HCT116 (cell line): ENCODE data around the gene RIMS1. TPM values are rescaled to one million over a fixed set of nuclear protein-coding genes. Genes with fewer than 3 reads are reported as not detected.

Source experiments
- ATAC-seq: fragments of 200-7000 bp; cut with Tn5 transposase; 2 replicates; pipeline ENCODE4 v1.9.1; 2020; ENCODE audit warnings: mild to moderate bottlenecking, moderate library complexity
- BruUV-seq: library from RNA; stranded (reverse); fragments of 400-500 nt; replicated peaks from 2 replicates; lab custom pipeline; 2021; lab: Mats Ljungman, UMichigan
- CTCF ChIA-PET: fragments of 300-600 bp; sonication (Branson Sonifier 250); formaldehyde crosslinking; loops from one replicate; lab custom pipeline; 2021; ENCODE audit warnings: antibody characterized with exemption; lab: Charles Lee
- POLR2A ChIA-PET: fragments of 300-600, 350-600 bp; sonication (Branson Sonifier 250); formaldehyde crosslinking; loops from one replicate; lab custom pipeline; 2021; ENCODE audit warnings: antibody characterized with exemption; lab: Charles Lee
- RAD21 ChIA-PET, 2 experiments: fragments of 300-600 bp; sonication (Branson Sonifier 250); formaldehyde crosslinking; loops; one replicate each; lab custom pipeline; 2023; ENCODE audit warnings: low total read pairs in 2 of 2; ENCODE audit not compliant: uncharacterized antibody in 2 of 2, unreplicated experiment in 2 of 2, low non-redundant PET in 1 of 2; lab: Charles Lee
- DNase-seq: peaks from one replicate; pipeline ENCODE4 v3.0.0-alpha.2; 2010; ENCODE audit warnings: low read depth, low spot score
- H2AFZ ChIP-seq: fragments of 200-600 bp; shearing (Covaris generic), sonication (generic); 2 replicates; pipeline ENCODE4 v1.6.1; 2017; ENCODE audit warnings: low read depth, mixed run types, mixed read lengths, antibody characterized with exemption, low read length; ENCODE audit not compliant: poor library complexity, severe bottlenecking
- H3K27ac ChIP-seq: 2 replicates; pipeline ENCODE4 v1.5.1; 2012; ENCODE audit warnings: low read depth, low read length
- H3K27me3 ChIP-seq: fragments of 200-600 bp; sonication (generic); 2 replicates; pipeline ENCODE4 v1.6.1; 2016; ENCODE audit warnings: mixed run types, low read length, mixed read lengths; ENCODE audit not compliant: insufficient read depth
- H3K36me3 ChIP-seq, 2 experiments: fragments of 200-500 bp in 1 of 2; fragments of 200-600 bp in 1 of 2; sonication (Bioruptor generic) in 1 of 2; sonication (generic) in 1 of 2; 2 replicates each; pipeline versions ENCODE4 v1.5.1 to v1.6.1; 2014 to 2016; ENCODE audit warnings: low read length in 2 of 2, inconsistent platforms in 1 of 2, mixed read lengths in 1 of 2, mixed run types in 1 of 2; ENCODE audit not compliant: insufficient read depth in 2 of 2, control insufficient read depth in 1 of 2
- H3K4me1 ChIP-seq, 2 experiments: fragments of 200-600 bp in 1 of 2; sonication (generic) in 1 of 2; 2 replicates each; pipeline versions ENCODE4 v1.5.1 to v1.6.1; 2012 to 2017; ENCODE audit warnings: low read length in 2 of 2, inconsistent platforms in 1 of 2, mild to moderate bottlenecking in 1 of 2, mixed read lengths in 1 of 2, mixed run types in 1 of 2, moderate library complexity in 1 of 2; ENCODE audit not compliant: insufficient read depth in 2 of 2, control insufficient read depth in 1 of 2
- H3K4me2 ChIP-seq: fragments of 200-600 bp; sonication (generic); 2 replicates; pipeline ENCODE4 v1.6.1; 2017; ENCODE audit warnings: mixed run types, low read length, mixed read lengths
- H3K4me3 ChIP-seq, 2 experiments: fragments of 200-600 bp in 1 of 2; sonication (generic) in 1 of 2; replicated peaks in 1 of 2; 2 replicates each; pipeline ENCODE4 v1.5.1; 2011 to 2016; ENCODE audit warnings: low read length in 2 of 2, control low read depth in 1 of 2, low read depth in 1 of 2, mild to moderate bottlenecking in 1 of 2, mixed read lengths in 1 of 2, mixed run types in 1 of 2
- H3K79me2 ChIP-seq: fragments of 200-600 bp; sonication (generic); 2 replicates; pipeline ENCODE4 v1.6.1; 2017; ENCODE audit warnings: mild to moderate bottlenecking, mixed run types, low read length, moderate library complexity, mixed read lengths; ENCODE audit not compliant: insufficient read depth
- H3K9ac ChIP-seq: fragments of 200-600 bp; sonication (generic); 2 replicates; pipeline ENCODE4 v1.6.1; 2016; ENCODE audit warnings: low read length, mixed read lengths
- H3K9me2 ChIP-seq: fragments of 200-600 bp; sonication (generic), shearing (Covaris generic); 2 replicates; pipeline ENCODE4 v1.6.1; 2017; ENCODE audit warnings: mixed run types, mild to moderate bottlenecking, moderate library complexity; ENCODE audit not compliant: insufficient read depth
- H3K9me3 ChIP-seq, 2 experiments: fragments of 200-500 bp in 1 of 2; fragments of 200-600 bp in 1 of 2; sonication (Bioruptor generic) in 1 of 2; sonication (generic) in 1 of 2; 2 replicates each; pipeline ENCODE4 v1.6.1; 2014 to 2017; ENCODE audit warnings: low read length in 2 of 2, mixed read lengths in 2 of 2, inconsistent platforms in 1 of 2, low read depth in 1 of 2, mild to moderate bottlenecking in 1 of 2, mixed run types in 1 of 2, moderate library complexity in 1 of 2; ENCODE audit not compliant: control insufficient read depth in 1 of 2, insufficient read depth in 1 of 2
- H4K20me1 ChIP-seq: fragments of 200-600 bp; sonication (generic), shearing (Covaris generic); 2 replicates; pipeline ENCODE4 v1.6.1; 2017; ENCODE audit warnings: mixed run types, mild to moderate bottlenecking, moderate library complexity; ENCODE audit not compliant: insufficient read depth
- CBX3 ChIP-seq: IDR thresholded peaks from 2 replicates; pipeline ENCODE4 v1.6.1; 2012; ENCODE audit warnings: low read depth
- ELF1 ChIP-seq: IDR thresholded peaks from 2 replicates; pipeline ENCODE4 v1.6.1; 2012; ENCODE audit warnings: low read depth, borderline replicate concordance
- EZH2 ChIP-seq: fragments of 200-600 bp; sonication (generic); IDR thresholded peaks from 2 replicates; pipeline ENCODE4 v1.6.1; 2017; ENCODE audit warnings: antibody characterized with exemption, mixed run types
- EZH2phosphoT487 ChIP-seq: fragments of 200-600 bp; IDR thresholded peaks from 2 replicates; pipeline ENCODE4 v1.6.1; 2018; ENCODE audit warnings: antibody characterized with exemption, borderline replicate concordance
- JUND ChIP-seq: IDR thresholded peaks from 2 replicates; pipeline ENCODE4 v1.6.1; 2012
- POLR2A ChIP-seq: IDR thresholded peaks from 2 replicates; pipeline ENCODE4 v1.7.0; 2011; ENCODE audit warnings: borderline replicate concordance; ENCODE audit not compliant: insufficient read depth, insufficient read length; ENCODE audit errors: extremely low read depth
- POLR2AphosphoS5 ChIP-seq: IDR thresholded peaks from 2 replicates; pipeline ENCODE4 v1.6.1; 2011; ENCODE audit warnings: mild to moderate bottlenecking, low read depth, low read length, moderate library complexity
- RAD21 ChIP-seq: IDR thresholded peaks from 2 replicates; pipeline ENCODE4 v1.6.1; 2012; ENCODE audit warnings: low read depth, mild to moderate bottlenecking
- SIN3A ChIP-seq: IDR thresholded peaks from 2 replicates; pipeline ENCODE4 v1.6.1; 2012; ENCODE audit warnings: low read depth
- SP1 ChIP-seq: IDR thresholded peaks from 2 replicates; pipeline ENCODE4 v1.6.1; 2012; ENCODE audit warnings: low read depth
- SRF ChIP-seq: IDR thresholded peaks from 2 replicates; pipeline ENCODE4 v1.6.1; 2012; ENCODE audit warnings: low read depth
- TCF7L2 ChIP-seq: IDR thresholded peaks from 2 replicates; pipeline ENCODE4 v1.7.0; 2011; ENCODE audit warnings: borderline replicate concordance, inconsistent platforms; ENCODE audit not compliant: insufficient read depth, insufficient read length; ENCODE audit errors: extremely low read depth
- YY1 ChIP-seq: IDR thresholded peaks from 2 replicates; pipeline ENCODE4 v1.6.1; 2011; ENCODE audit warnings: low read length, low read depth, moderate library complexity, mild to moderate bottlenecking; ENCODE audit not compliant: insufficient replicate concordance; ENCODE audit errors: extremely low read depth
- ZNF274 ChIP-seq: fragments of 200-500 bp; sonication (Bioruptor generic); IDR thresholded peaks from 2 replicates; pipeline ENCODE4 v1.6.1; 2014; ENCODE audit warnings: mild to moderate bottlenecking, low read depth, low read length, inconsistent platforms
- intact Hi-C: fragments of 100-400 bp; cut with micrococcal nuclease; formaldehyde crosslinking; loops from 2 replicates; pipeline ENCODE4 v1.10.0; 2022
- total RNA-seq: library from RNA; stranded (reverse); gene quantifications from one replicate; pipeline ENCODE4 v1.2.1, GENCODE V29; 2021; ENCODE audit not compliant: unreplicated experiment
- TF ChIP-seq, protein P1 (sequence below): IDR thresholded peaks from 2 replicates; pipeline ENCODE4 v1.6.1; 2011; ENCODE audit warnings: mild to moderate bottlenecking, low read length, moderate library complexity; ENCODE audit not compliant: insufficient replicate concordance; ENCODE audit errors: extremely low read depth
- TF ChIP-seq, protein P2 (sequence below): IDR thresholded peaks from 2 replicates; pipeline ENCODE4 v1.6.1; 2012; ENCODE audit warnings: low read depth
- TF ChIP-seq, protein P3 (sequence below): IDR thresholded peaks from 2 replicates; pipeline ENCODE4 v1.6.1; 2012
- TF ChIP-seq, protein P4 (sequence below), 3 experiments: fragments of 200-600 bp in 1 of 3; sonication (generic) in 1 of 3; IDR thresholded peaks in 2 of 3; conservative IDR thresholded peaks in 1 of 3; 2 replicates each; pipeline ENCODE4 v1.5.1; 2012 to 2017; ENCODE audit warnings: low read depth in 2 of 3, low read length in 2 of 3, antibody characterized with exemption in 1 of 3, borderline replicate concordance in 1 of 3, control low read depth in 1 of 3, mild to moderate bottlenecking in 1 of 3, mixed read lengths in 1 of 3, mixed run types in 1 of 3, moderate library complexity in 1 of 3; ENCODE audit not compliant: insufficient read depth in 1 of 3

Gene RIMS1
- total RNA-seq, 1 experiment from 2014 or later = not detected

DNA sequence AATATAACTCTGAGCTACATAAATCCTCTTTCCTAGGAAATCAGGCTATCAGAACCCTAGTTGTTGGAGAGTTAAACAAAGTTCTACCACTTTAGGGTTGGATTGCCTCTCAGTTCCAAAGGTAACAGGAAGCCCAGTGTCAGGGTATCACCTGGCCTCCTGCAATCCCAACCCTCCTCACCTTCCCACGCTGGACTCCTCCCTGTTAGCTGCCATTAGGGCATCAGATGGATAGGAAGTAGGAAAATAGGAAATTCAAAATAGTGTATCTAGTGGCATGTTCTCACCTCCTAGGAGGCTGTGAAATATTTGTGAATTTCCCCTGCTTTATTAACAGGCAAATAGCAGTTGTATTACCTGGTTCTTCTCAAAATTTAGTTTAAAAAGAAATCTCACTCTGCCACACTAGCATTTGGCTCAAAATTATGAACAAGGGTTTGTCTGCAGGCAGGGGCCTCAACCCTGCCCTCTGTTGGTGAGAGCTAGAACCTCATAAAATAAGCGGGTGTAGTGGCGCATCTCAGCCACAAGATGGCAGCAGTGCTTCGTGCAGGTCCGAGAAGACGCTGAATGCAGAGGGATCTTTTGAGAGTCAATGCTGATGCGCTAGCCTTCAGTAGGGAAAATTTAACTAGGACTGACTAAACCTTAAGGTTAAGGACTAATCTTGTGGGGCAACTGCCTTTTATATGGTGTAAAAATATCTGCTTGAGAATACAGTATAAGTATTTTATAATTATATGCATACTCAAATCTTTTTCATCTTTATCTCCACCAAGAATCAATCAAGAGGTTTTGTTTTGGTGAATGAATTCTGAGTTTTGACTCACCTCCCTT is 525.7 kb downstream of the RIMS1 start:
- CTCF ChIA-PET = interaction anchor here (0.7 to 2.3 kb wide), 18 partner anchors 9 to 1101 kb away, joined by 3 to 33 read pairs (median 4); no protein-coding TSS in a partner anchor
- H3K4me2 ChIP-seq = no peak overlapping the region
- no peak overlapping the region for H2AFZ ChIP-seq
- no peaks in the 10 kb centered on the region for H3K36me3 ChIP-seq
- H4K20me1 ChIP-seq = no peaks in the 10 kb centered on the region; the same call in 1 of the 2 replicates
- H3K4me1 ChIP-seq = no peaks in the 10 kb centered on the region
- H3K27me3 ChIP-seq = peaks cover 26% of the 10 kb centered on the region
- POLR2A ChIA-PET = no interaction called here
- no peak overlapping the region for H3K9ac ChIP-seq
- DNase-seq (peak; percentile 54), ATAC-seq (peak; percentile 87)
- H3K9me2 ChIP-seq = no peaks in the 10 kb centered on the region
- H3K27ac ChIP-seq = no peak overlapping the region
- no TSS peak for BruUV-seq
- RAD21 ChIA-PET = interaction anchor here in 1 of 2 experiments (1.3 kb wide), 1 partner anchor 168 kb away, joined by 3 read pairs; no protein-coding TSS in a partner anchor
- no peak overlapping the region for H3K4me3 ChIP-seq
- intact Hi-C loops = loop anchor here (1.0 to 10.0 kb wide), 6 partner anchors 170 to 914 kb away; no protein-coding TSS in a partner anchor
- no peaks in the 10 kb centered on the region for H3K79me2 ChIP-seq
- H3K9me3 ChIP-seq = no peaks in the 10 kb centered on the region
- no peak for TF ChIP-seq JUND
- TF ChIP-seq SP1 = no peak
- TF ChIP-seq ZNF274 = no peak
- TF ChIP-seq TCF7L2 = no peak
- peak; percentile 96 for TF ChIP-seq RAD21
- TF ChIP-seq CBX3 = peak; percentile 54; the same call in 1 of the 2 replicates
- TF ChIP-seq, protein P1, sequence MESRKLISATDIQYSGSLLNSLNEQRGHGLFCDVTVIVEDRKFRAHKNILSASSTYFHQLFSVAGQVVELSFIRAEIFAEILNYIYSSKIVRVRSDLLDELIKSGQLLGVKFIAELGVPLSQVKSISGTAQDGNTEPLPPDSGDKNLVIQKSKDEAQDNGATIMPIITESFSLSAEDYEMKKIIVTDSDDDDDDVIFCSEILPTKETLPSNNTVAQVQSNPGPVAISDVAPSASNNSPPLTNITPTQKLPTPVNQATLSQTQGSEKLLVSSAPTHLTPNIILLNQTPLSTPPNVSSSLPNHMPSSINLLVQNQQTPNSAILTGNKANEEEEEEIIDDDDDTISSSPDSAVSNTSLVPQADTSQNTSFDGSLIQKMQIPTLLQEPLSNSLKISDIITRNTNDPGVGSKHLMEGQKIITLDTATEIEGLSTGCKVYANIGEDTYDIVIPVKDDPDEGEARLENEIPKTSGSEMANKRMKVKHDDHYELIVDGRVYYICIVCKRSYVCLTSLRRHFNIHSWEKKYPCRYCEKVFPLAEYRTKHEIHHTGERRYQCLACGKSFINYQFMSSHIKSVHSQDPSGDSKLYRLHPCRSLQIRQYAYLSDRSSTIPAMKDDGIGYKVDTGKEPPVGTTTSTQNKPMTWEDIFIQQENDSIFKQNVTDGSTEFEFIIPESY = no peak
- TF ChIP-seq, protein P2, sequence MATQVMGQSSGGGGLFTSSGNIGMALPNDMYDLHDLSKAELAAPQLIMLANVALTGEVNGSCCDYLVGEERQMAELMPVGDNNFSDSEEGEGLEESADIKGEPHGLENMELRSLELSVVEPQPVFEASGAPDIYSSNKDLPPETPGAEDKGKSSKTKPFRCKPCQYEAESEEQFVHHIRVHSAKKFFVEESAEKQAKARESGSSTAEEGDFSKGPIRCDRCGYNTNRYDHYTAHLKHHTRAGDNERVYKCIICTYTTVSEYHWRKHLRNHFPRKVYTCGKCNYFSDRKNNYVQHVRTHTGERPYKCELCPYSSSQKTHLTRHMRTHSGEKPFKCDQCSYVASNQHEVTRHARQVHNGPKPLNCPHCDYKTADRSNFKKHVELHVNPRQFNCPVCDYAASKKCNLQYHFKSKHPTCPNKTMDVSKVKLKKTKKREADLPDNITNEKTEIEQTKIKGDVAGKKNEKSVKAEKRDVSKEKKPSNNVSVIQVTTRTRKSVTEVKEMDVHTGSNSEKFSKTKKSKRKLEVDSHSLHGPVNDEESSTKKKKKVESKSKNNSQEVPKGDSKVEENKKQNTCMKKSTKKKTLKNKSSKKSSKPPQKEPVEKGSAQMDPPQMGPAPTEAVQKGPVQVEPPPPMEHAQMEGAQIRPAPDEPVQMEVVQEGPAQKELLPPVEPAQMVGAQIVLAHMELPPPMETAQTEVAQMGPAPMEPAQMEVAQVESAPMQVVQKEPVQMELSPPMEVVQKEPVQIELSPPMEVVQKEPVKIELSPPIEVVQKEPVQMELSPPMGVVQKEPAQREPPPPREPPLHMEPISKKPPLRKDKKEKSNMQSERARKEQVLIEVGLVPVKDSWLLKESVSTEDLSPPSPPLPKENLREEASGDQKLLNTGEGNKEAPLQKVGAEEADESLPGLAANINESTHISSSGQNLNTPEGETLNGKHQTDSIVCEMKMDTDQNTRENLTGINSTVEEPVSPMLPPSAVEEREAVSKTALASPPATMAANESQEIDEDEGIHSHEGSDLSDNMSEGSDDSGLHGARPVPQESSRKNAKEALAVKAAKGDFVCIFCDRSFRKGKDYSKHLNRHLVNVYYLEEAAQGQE = no peak
- no peak for TF ChIP-seq POLR2A
- TF ChIP-seq SIN3A = no peak
- no peak for TF ChIP-seq SRF
- no peak for TF ChIP-seq EZH2phosphoT487
- no peak for TF ChIP-seq POLR2AphosphoS5
- no peak for TF ChIP-seq ELF1
- TF ChIP-seq, protein P3, sequence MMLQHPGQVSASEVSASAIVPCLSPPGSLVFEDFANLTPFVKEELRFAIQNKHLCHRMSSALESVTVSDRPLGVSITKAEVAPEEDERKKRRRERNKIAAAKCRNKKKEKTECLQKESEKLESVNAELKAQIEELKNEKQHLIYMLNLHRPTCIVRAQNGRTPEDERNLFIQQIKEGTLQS = no peak
- TF ChIP-seq, protein P4, sequence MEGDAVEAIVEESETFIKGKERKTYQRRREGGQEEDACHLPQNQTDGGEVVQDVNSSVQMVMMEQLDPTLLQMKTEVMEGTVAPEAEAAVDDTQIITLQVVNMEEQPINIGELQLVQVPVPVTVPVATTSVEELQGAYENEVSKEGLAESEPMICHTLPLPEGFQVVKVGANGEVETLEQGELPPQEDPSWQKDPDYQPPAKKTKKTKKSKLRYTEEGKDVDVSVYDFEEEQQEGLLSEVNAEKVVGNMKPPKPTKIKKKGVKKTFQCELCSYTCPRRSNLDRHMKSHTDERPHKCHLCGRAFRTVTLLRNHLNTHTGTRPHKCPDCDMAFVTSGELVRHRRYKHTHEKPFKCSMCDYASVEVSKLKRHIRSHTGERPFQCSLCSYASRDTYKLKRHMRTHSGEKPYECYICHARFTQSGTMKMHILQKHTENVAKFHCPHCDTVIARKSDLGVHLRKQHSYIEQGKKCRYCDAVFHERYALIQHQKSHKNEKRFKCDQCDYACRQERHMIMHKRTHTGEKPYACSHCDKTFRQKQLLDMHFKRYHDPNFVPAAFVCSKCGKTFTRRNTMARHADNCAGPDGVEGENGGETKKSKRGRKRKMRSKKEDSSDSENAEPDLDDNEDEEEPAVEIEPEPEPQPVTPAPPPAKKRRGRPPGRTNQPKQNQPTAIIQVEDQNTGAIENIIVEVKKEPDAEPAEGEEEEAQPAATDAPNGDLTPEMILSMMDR (IDR thresholded peaks at IDR 0.05 in 2 of 3, conservative IDR thresholded peaks at IDR 0.05 in 1 of 3; ENCODE audit: borderline replicate concordance in 1 of 3, insufficient read depth in 1 of 3, low read depth in 2 of 3, low read length in 2 of 3) = peak; percentile 99 to 100 (median 100)
- no peak for TF ChIP-seq EZH2
- peak; percentile 29 for TF ChIP-seq YY1
